ENCODE measurements around the gene SUPT3H. TPM values are rescaled to one million over a fixed set of nuclear protein-coding genes. Genes with fewer than 3 reads are reported as not detected.

SUPT3H gene
- total and polyA plus RNA-seq, 2 of the 13 experiments (the other 11 are each of a cell fraction or from before 2014, with no cell fraction given): 11.9 to 36.1 TPM

- TF ChIP-seq, protein P1, sequence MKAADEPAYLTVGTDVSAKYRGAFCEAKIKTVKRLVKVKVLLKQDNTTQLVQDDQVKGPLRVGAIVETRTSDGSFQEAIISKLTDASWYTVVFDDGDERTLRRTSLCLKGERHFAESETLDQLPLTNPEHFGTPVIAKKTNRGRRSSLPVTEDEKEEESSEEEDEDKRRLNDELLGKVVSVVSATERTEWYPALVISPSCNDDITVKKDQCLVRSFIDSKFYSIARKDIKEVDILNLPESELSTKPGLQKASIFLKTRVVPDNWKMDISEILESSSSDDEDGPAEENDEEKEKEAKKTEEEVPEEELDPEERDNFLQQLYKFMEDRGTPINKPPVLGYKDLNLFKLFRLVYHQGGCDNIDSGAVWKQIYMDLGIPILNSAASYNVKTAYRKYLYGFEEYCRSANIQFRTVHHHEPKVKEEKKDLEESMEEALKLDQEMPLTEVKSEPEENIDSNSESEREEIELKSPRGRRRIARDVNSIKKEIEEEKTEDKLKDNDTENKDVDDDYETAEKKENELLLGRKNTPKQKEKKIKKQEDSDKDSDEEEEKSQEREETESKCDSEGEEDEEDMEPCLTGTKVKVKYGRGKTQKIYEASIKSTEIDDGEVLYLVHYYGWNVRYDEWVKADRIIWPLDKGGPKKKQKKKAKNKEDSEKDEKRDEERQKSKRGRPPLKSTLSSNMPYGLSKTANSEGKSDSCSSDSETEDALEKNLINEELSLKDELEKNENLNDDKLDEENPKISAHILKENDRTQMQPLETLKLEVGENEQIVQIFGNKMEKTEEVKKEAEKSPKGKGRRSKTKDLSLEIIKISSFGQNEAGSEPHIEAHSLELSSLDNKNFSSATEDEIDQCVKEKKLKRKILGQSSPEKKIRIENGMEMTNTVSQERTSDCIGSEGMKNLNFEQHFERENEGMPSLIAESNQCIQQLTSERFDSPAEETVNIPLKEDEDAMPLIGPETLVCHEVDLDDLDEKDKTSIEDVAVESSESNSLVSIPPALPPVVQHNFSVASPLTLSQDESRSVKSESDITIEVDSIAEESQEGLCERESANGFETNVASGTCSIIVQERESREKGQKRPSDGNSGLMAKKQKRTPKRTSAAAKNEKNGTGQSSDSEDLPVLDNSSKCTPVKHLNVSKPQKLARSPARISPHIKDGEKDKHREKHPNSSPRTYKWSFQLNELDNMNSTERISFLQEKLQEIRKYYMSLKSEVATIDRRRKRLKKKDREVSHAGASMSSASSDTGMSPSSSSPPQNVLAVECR (CRISPR knock-in tag; IDR thresholded peaks at IDR 0.05; ENCODE audit: borderline replicate concordance): no peak; the same call in 1 of the 2 replicates
- TF ChIP-seq STAT6 (CRISPR knock-in tag; IDR thresholded peaks at IDR 0.05; ENCODE audit: borderline replicate concordance): 0 out of 2 replicates have a peak, but pooled peaks have one; percentile 9
- TF ChIP-seq NRL (CRISPR knock-in tag; IDR thresholded peaks at IDR 0.05; ENCODE audit: borderline replicate concordance): no peak
- peak; percentile 30; the same call in 1 of the 2 replicates for TF ChIP-seq ELF1 (CRISPR knock-in tag; IDR thresholded peaks at IDR 0.05)
- no peak for TF ChIP-seq SP2 (CRISPR knock-in tag; IDR thresholded peaks at IDR 0.05)
- TF ChIP-seq ZNF256 (CRISPR knock-in tag; conservative IDR thresholded peaks at IDR 0.05): no peak
- TF ChIP-seq ZNF891 (CRISPR knock-in tag; IDR thresholded peaks at IDR 0.05): no peak
- no peak for TF ChIP-seq ZFX (CRISPR knock-in tag; IDR thresholded peaks at IDR 0.05; ENCODE audit: low read depth)
- no peak for TF ChIP-seq SOX6 (IDR thresholded peaks at IDR 0.05)
- peak; percentile 73 for TF ChIP-seq SOX6 (CRISPR knock-in tag; IDR thresholded peaks at IDR 0.05)
- TF ChIP-seq, protein P2, sequence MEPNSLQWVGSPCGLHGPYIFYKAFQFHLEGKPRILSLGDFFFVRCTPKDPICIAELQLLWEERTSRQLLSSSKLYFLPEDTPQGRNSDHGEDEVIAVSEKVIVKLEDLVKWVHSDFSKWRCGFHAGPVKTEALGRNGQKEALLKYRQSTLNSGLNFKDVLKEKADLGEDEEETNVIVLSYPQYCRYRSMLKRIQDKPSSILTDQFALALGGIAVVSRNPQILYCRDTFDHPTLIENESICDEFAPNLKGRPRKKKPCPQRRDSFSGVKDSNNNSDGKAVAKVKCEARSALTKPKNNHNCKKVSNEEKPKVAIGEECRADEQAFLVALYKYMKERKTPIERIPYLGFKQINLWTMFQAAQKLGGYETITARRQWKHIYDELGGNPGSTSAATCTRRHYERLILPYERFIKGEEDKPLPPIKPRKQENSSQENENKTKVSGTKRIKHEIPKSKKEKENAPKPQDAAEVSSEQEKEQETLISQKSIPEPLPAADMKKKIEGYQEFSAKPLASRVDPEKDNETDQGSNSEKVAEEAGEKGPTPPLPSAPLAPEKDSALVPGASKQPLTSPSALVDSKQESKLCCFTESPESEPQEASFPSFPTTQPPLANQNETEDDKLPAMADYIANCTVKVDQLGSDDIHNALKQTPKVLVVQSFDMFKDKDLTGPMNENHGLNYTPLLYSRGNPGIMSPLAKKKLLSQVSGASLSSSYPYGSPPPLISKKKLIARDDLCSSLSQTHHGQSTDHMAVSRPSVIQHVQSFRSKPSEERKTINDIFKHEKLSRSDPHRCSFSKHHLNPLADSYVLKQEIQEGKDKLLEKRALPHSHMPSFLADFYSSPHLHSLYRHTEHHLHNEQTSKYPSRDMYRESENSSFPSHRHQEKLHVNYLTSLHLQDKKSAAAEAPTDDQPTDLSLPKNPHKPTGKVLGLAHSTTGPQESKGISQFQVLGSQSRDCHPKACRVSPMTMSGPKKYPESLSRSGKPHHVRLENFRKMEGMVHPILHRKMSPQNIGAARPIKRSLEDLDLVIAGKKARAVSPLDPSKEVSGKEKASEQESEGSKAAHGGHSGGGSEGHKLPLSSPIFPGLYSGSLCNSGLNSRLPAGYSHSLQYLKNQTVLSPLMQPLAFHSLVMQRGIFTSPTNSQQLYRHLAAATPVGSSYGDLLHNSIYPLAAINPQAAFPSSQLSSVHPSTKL (CRISPR knock-in tag; IDR thresholded peaks at IDR 0.05): peak; percentile 67
- TF ChIP-seq, protein P3, sequence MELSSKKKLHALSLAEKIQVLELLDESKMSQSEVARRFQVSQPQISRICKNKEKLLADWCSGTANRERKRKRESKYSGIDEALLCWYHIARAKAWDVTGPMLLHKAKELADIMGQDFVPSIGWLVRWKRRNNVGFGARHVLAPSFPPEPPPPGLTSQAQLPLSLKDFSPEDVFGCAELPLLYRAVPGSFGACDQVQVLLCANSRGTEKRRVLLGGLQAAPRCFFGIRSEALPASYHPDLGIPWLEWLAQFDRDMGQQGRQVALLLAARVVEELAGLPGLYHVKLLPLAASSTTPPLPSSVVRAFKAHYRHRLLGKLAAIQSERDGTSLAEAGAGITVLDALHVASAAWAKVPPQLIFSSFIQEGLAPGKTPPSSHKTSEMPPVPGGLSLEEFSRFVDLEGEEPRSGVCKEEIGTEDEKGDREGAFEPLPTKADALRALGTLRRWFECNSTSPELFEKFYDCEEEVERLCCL (CRISPR knock-in tag; IDR thresholded peaks at IDR 0.05; ENCODE audit: borderline replicate concordance): no peak
- TF ChIP-seq, protein P4, sequence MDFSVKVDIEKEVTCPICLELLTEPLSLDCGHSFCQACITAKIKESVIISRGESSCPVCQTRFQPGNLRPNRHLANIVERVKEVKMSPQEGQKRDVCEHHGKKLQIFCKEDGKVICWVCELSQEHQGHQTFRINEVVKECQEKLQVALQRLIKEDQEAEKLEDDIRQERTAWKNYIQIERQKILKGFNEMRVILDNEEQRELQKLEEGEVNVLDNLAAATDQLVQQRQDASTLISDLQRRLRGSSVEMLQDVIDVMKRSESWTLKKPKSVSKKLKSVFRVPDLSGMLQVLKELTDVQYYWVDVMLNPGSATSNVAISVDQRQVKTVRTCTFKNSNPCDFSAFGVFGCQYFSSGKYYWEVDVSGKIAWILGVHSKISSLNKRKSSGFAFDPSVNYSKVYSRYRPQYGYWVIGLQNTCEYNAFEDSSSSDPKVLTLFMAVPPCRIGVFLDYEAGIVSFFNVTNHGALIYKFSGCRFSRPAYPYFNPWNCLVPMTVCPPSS (IDR thresholded peaks at IDR 0.05): no peak
Observed at GRCh38 chr6:44920952-44921491, 456.7 kb downstream of the SUPT3H start (continued).

All from HepG2 (cell line).